Caki2 (cell line): Measurements from ENCODE around the gene CHADL. TPM values are rescaled to one million over a fixed set of nuclear protein-coding genes. Genes with fewer than 3 reads are reported as not detected.
"Not testable (repeated sequence)": the region's sequence is repeated elsewhere in the genome, so short reads cannot be mapped to it uniquely, and the experiment has no call there.

Source experiments
- DNase-seq: peaks from one replicate; pipeline ENCODE4 v3.0.0-alpha.2; 2015; ENCODE audit warnings: low read depth
- in situ Hi-C: cut with HindIII; loops from 2 replicates; pipeline ENCODE4 v1.10.0; 2016; ENCODE audit warnings: low sequenced_read_pairs, low pct_unique_long_range_greater_than_20kb, mixed read lengths
- total RNA-seq: library from RNA; depleted of rRNA; stranded (reverse); fragments of >200 nt; shearing (Covaris generic); gene quantifications from 2 replicates; pipeline ENCODE4 v1.2.3, GENCODE V29; 2014; ENCODE audit warnings: low replicate concordance; rRNA removed

Gene CHADL
- total RNA-seq, 1 experiment from 2014 or later = not detected

GRCh38 chr22:41204992-41205900, 35.5 kb downstream of the CHADL start, which contains the start of gene L3MBTL2:
L3MBTL2 (plus strand) TSS chr22:41205312; CDS start chr22:41205363, 51 bp downstream.
- peak; percentile 97 for DNase-seq

DNA sequence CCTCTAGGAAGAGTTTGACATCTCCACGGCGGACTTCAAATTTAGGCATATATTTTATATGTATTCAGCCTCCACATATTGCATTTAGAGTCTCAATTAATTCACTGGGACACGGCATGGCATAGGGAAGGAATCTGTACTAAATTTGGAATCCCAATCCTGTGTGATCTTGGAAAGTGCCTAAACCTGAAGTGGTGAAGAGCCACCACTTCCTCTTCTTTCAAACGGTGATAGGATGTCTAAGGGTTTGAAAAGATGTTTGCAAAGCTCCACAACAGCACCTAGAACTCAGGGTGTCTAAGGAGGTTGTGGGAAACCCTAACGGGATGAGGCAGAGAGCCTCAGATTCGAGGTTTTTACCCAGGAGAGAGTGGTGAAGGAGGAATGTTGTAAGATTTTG, 36.7 kb downstream of the CHADL start:
- DNase-seq = no peak
- in situ Hi-C loops = no loop called here

More at GRCh38 chr22:41204992-41205900, 35.5 kb downstream of the CHADL start, which contains the start of gene L3MBTL2:
- in situ Hi-C loops = no loop called here

- in situ Hi-C loops = no loop called here
- no peak for DNase-seq
Observed at GRCh38 chr22:41203118-41203517, 37.6 kb downstream of the CHADL start.

DNA sequence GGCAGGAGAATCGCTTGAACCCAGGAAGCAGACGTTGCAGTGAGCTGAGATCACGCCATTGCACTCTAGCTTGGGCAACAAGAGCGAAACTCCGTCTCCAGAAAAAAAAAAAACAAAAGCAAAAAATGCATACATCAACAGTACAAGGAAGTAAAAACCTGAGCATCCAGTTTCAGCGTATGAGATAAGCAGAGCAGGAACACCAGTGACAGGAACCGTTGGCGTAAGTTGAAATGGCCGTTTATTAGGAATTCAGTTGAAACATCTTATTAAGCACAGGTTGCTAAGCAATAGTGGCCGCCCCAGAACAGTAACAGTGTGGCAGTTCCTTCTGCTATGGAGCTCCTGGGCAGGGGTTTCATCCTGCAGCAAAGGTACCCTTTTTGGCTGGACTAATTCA, 39.6 kb downstream of the CHADL start:
- in situ Hi-C loops = no loop called here
- DNase-seq = no peak

DNA sequence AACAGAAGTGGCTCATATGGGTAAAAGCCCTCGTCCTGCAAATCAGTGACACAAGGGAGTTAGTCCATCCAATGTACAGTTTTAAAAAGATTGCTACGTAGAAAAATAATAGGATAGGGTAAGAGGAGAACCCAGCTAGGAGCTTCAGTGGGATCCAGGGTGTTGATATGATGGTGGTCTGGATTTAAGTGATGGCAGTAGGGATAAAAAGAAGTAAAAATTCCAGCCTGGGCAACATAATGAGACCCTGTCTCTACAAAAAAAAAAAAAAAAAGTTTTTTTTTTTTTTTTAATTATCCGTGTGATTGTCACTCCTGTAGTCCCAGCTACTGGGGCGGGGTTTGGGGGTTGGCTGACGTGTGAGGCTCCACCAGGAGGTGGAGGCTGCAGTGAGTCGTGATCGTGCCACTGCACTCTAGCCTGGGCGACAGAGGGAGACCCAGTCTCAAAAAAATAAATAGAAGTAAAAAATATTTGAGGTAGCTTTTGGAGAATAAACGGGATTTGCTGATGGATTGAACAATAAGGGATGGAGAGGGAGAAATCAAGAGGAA, 42.6 kb downstream of the CHADL start:
- DNase-seq = peak; percentile 54
- in situ Hi-C loops = no loop called here

DNA sequence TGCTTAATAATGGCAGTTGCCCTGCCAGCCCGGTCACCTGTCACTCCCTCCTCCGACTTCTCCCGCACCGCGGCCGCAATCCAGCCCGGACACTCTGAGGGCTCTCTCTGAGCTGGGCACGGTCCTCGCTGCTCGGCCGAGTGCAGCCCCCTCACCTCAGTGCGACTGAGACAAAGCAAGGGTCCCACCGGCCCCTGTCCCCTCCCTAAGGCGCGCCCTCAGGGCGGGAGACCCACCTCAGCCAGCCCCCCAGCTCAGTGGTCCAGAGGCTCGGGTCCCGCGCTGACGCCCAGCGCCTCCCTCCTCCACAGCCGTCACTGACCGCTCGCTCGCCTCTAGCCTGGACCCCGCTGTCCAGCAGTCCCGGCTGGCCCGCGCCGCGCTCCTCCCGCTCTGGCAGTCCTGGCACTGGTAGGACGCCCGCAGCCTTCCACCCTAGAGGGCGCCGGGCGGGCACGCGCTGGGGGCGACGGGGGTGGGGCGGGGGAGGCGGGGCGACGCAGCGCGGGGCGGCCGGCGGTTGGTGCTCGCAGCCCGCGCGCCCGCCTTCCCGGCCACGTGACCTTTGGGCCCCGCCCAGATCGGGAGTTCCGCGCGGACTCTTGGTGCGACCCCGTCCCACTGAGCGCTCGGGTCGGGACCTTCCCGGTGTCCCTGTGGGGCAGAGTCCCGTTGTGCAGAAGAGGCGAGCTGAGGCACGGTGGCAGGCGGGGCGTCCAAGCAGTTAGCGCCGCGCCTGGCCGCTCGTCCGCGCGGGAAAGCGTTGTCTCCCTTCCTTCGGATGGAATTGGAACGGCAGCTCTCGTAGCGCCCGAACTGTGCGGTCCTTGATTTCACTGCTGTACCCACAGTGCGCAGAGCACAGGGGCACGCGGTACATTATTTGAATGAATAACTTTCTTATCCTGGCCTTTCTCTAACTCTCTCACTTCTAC, 43.4 kb downstream of the CHADL start:
- DNase-seq = peak; percentile 84
- in situ Hi-C loops = no loop called here

DNA sequence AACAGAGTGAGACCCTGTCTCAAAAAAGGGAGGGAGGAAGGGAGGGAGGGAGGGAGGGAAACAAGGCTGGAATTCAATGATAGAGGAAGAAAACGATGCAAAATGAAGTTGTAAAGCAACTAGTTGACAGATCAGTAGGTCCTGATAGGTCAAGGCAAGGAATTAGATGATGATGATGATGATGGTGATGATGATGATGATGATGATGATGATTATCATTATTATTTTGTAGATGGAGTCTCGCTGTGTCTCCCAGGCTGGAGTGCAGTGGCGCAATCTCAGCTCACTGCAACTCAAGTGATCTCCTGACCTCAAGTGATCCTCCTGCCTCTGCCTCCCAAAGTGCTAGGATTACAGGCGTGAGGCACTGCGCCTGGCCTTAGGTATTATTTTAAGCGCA, 46.9 kb downstream of the CHADL start:
- in situ Hi-C loops = no loop called here
- no peak for DNase-seq

DNA sequence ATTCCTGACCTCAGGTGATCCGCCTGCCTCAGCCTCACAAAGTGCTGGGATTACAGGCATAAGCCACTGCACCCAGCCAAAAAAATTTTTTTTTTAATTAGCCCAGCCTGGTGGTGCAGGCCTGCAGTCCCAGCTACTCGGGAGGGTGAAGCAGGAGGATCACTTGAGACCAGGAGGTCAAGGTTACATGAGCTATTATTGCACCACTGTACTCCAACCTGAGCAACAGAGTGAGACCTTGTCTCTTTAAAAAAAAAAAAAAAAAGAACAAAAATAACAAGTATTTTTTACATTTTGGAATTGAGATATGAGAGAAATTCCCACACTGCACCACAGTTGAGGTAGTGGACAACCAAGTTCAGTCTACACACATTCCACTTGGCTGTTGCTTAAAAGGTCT, 49.3 kb downstream of the CHADL start:
- in situ Hi-C loops = no loop called here
- DNase-seq = no peak

DNA sequence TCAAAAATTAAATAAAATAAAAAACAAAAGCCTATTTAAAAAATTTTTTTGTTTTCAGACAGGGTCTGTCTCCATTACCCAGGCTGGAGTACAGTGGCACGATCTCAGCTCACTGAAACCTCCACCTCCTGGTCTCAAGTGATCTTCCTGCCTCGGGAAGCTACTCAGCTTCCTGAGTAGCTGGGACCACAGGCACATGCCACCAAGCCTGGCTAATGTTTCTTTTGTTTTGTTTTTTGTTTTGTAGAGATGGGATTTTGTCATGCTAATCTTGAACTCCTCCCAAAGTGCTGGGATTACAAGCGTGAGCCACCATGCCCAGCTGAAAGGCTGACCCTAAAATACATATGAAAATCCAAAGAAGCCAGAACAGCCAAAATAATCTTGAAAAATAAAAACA, 56.1 kb downstream of the CHADL start:
- no peak for DNase-seq
- in situ Hi-C loops = no loop called here

- in situ Hi-C loops = no loop called here
- no peak for DNase-seq
Observed at GRCh38 chr22:41181349-41182241, 59.1 kb downstream of the CHADL start.

GRCh38 chr22:41180926-41181325, 59.8 kb downstream of the CHADL start:
- DNase-seq = no peak
- in situ Hi-C loops = no loop called here

DNA sequence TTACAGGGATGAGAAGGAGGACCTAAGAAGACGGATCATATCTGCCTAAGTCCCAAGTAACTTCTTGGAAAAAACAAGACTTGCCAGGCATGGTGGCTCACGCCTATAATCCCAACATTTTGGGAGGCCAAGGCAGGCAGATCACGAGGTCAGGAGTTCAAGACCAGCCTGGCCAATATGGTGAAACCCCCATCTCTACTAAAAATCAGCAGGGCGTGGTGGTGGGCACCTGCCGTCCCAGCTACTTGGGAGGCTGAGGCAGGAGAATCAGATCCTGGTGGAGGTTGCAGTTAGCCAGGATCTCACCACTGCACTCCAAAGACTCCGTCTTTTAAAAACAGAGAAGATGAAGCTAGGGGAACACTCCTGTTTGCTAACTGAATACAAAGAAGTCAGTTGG, 60.4 kb downstream of the CHADL start:
- DNase-seq, in situ Hi-C loops: not testable (repeated sequence)

Other genes starting within 250 kb of the CHADL start
- 12.7 and 37.1 TPM in 2 replicates for gene EP300, start 148.3 kb downstream of the CHADL start, total RNA-seq
- gene L3MBTL2, start 35.6 kb downstream of the CHADL start, total RNA-seq = 42.2 and 51.5 TPM in 2 replicates
- 178 and 208 TPM in 2 replicates for gene RANGAP1, start 45.3 kb upstream of the CHADL start, total RNA-seq
- gene ZC3H7B, start 60.6 kb upstream of the CHADL start, total RNA-seq = 64.1 and 83.8 TPM in 2 replicates
- 13.5 and 14.2 TPM in 2 replicates for gene TEF, start 141.0 kb upstream of the CHADL start, total RNA-seq
- gene TOB2, start 205.9 kb upstream of the CHADL start, total RNA-seq = 24.2 and 30.9 TPM in 2 replicates
- gene PHF5A, start 227.8 kb upstream of the CHADL start, total RNA-seq = 131 and 134 TPM in 2 replicates
- gene ACO2, start 228.2 kb upstream of the CHADL start, total RNA-seq = 117 and 152 TPM in 2 replicates